MM.1S (cell line): Measurements from ENCODE around the gene RAB21.

Experiments used
- DNase-seq: peaks from one replicate; pipeline ENCODE4 v3.0.0-alpha.2; 2015
- H2AFZ ChIP-seq: fragments of 300-600 bp; sonication (generic); 2 replicates; pipeline ENCODE4 v1.6.0; 2016; ENCODE audit warnings: antibody characterized with exemption, low read length
- H3F3A ChIP-seq: fragments of 300-600 bp; sonication (generic); 2 replicates; pipeline ENCODE4 v1.6.1; 2016; ENCODE audit warnings: mild to moderate bottlenecking, antibody characterized with exemption, low read length, moderate library complexity, mixed read lengths; ENCODE audit not compliant: insufficient read depth
- H3K27ac ChIP-seq: fragments of 300-600 bp; sonication (generic); 2 replicates; pipeline ENCODE4 v1.5.1; 2016; ENCODE audit warnings: mild to moderate bottlenecking, low read length
- H3K27me3 ChIP-seq: fragments of 300-600 bp; sonication (generic); replicated peaks from 2 replicates; pipeline ENCODE4 v1.6.0; 2016; ENCODE audit warnings: low read length; ENCODE audit not compliant: insufficient read depth
- H3K36me3 ChIP-seq: fragments of 300-600 bp; sonication (generic); replicated peaks from 2 replicates; pipeline ENCODE4 v1.6.1; 2016; ENCODE audit warnings: mild to moderate bottlenecking, low read length, mixed read lengths; ENCODE audit not compliant: insufficient read depth
- H3K4me1 ChIP-seq: fragments of 300-600 bp; sonication (generic); 2 replicates; pipeline ENCODE4 v1.6.1; 2016; ENCODE audit warnings: low read length, mixed read lengths
- H3K4me2 ChIP-seq: fragments of 300-600 bp; sonication (generic); 2 replicates; pipeline ENCODE4 v1.6.0; 2016; ENCODE audit warnings: low read depth, low read length
- H3K4me3 ChIP-seq: fragments of 300-600 bp; sonication (generic); 2 replicates; pipeline ENCODE4 v1.5.1; 2016; ENCODE audit warnings: low read length, mixed read lengths
- H3K79me2 ChIP-seq: fragments of 300-600 bp; sonication (generic); 2 replicates; pipeline ENCODE4 v1.6.1; 2016; ENCODE audit warnings: mixed run types, low read length, mixed read lengths
- H3K9ac ChIP-seq: fragments of 300-600 bp; sonication (generic); 2 replicates; pipeline ENCODE4 v1.6.1; 2016; ENCODE audit warnings: low read length, mixed read lengths
- H3K9me2 ChIP-seq: fragments of 300-600 bp; sonication (generic); replicated peaks from 2 replicates; pipeline ENCODE4 v1.6.1; 2016; ENCODE audit warnings: mild to moderate bottlenecking, low read length, mixed read lengths; ENCODE audit not compliant: insufficient read depth
- H3K9me3 ChIP-seq: fragments of 300-600 bp; sonication (generic); replicated peaks from 2 replicates; pipeline ENCODE4 v1.6.1; 2016; ENCODE audit warnings: mild to moderate bottlenecking, low read length, mixed read lengths; ENCODE audit not compliant: insufficient read depth
- H4K20me1 ChIP-seq: fragments of 300-600 bp; sonication (generic); 2 replicates; pipeline ENCODE4 v1.6.1; 2016; ENCODE audit warnings: mild to moderate bottlenecking, low read length, moderate library complexity, mixed read lengths; ENCODE audit not compliant: insufficient read depth
- EZH2 ChIP-seq: fragments of 300-600 bp; sonication (generic); optimal IDR thresholded peaks from 2 replicates; pipeline ENCODE3; 2017; ENCODE audit warnings: low read depth, mild to moderate bottlenecking, antibody characterized with exemption, low read length, mixed read lengths
- EZH2phosphoT487 ChIP-seq: fragments of 300-600 bp; sonication (generic); IDR thresholded peaks from 2 replicates; pipeline ENCODE4 v1.6.1; 2018; ENCODE audit warnings: antibody characterized with exemption, low read length
- TF ChIP-seq, protein P1 (sequence below): fragments of 300-600 bp; sonication (generic); IDR thresholded peaks from 2 replicates; pipeline ENCODE4 v1.5.1; 2016; ENCODE audit warnings: antibody characterized with exemption, low read length, mixed read lengths

The RAB21 gene

DNA sequence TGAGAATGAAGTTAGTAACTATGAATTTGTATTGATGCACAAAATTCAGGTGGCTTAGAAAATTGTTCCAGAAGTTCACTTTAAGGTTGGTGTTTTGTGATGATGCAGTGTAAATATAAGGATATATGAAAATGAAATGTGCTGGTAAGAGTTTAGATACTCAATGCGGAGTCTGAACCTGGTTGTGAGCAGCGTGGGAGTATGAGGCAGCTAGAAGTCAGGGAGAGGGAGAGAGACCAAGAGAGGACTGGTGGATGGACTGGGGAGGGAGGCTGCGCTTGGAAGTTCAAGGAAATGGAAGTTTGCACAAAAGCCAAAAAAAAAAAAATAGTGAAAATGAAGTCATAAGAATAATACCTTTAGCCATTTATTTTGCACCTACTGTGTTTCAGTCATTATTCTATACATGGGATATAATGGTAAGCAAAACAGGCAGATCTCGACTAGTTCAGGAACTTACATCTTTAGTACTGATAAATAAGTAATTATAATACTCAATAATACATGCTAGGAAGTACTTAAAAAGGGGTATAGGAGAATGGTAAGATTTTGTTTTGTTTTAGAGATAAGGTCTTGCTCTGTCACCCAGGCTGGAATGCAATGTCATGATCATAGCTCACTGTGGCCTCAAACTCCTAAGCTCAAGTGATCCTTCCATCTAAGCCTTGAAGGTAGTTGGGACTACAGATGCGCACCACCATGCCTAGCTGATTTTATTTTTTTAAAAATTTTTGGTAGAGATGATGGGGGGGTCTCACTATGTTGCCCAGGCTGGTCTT, 10.0 kb upstream of the RAB21 start:
- no peaks in the 10 kb centered on the region for H3K27me3 ChIP-seq
- no peak for DNase-seq
- no peak overlapping the region for H3K27ac ChIP-seq
- H3K4me3 ChIP-seq = no peak overlapping the region
- H4K20me1 ChIP-seq = no peaks in the 10 kb centered on the region
- no peak overlapping the region for H2AFZ ChIP-seq
- H3K9me2 ChIP-seq = no peaks in the 10 kb centered on the region
- H3K36me3 ChIP-seq = no peaks in the 10 kb centered on the region
- H3K79me2 ChIP-seq = no peaks in the 10 kb centered on the region
- TF ChIP-seq EZH2phosphoT487 (no peak), EZH2 (no peak)
- TF ChIP-seq, protein P1, sequence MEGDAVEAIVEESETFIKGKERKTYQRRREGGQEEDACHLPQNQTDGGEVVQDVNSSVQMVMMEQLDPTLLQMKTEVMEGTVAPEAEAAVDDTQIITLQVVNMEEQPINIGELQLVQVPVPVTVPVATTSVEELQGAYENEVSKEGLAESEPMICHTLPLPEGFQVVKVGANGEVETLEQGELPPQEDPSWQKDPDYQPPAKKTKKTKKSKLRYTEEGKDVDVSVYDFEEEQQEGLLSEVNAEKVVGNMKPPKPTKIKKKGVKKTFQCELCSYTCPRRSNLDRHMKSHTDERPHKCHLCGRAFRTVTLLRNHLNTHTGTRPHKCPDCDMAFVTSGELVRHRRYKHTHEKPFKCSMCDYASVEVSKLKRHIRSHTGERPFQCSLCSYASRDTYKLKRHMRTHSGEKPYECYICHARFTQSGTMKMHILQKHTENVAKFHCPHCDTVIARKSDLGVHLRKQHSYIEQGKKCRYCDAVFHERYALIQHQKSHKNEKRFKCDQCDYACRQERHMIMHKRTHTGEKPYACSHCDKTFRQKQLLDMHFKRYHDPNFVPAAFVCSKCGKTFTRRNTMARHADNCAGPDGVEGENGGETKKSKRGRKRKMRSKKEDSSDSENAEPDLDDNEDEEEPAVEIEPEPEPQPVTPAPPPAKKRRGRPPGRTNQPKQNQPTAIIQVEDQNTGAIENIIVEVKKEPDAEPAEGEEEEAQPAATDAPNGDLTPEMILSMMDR = no peak
- no peaks in the 10 kb centered on the region for H3K9me3 ChIP-seq
- H3K4me1 ChIP-seq = peaks cover 4% of the 10 kb centered on the region
- H3F3A ChIP-seq = no peaks in the 10 kb centered on the region
- H3K4me2 ChIP-seq = no peak overlapping the region
- H3K9ac ChIP-seq = no peak overlapping the region

DNA sequence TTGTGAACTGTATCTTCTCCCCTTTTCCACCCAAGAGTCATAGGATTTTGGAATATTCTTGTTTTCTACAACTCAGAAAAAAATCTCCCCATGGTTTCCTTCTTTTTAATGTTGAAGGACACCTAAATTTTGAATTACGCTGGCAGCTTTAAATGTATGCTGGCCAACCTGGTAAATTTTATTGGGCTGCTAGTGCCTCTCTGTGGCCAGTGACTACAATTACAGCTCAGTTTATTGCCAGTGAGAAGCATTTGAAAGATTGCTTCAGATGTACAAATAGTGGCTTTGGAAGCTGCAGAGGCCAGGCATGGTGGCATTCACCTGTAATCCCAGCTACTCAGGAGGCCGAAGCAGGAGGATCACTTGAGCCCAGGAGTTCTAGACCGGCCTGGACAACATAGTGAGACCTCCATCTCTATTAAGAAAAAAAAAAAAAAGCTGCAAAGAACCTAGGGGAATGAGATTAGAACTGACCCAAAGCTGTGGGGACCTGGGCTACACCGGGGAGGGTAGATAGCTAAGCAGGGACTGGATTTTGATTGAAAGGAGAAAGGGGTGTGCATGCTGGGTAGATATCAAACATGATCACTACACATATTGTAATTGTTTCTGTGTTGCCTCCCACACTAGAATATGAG, 7.6 kb upstream of the RAB21 start:
- Histone ChIP-seq H3K9me2 (no peaks in the 10 kb centered on the region), H3K4me1 (peaks cover 4% of the 10 kb centered on the region), H3K27me3 (no peaks in the 10 kb centered on the region), H3K79me2 (no peaks in the 10 kb centered on the region), H3K4me3 (no peak overlapping the region), H4K20me1 (no peaks in the 10 kb centered on the region), H3K9ac (no peak overlapping the region), H2AFZ (peak overlapping the region; percentile 76), H3F3A (no peaks in the 10 kb centered on the region), H3K27ac (no peak overlapping the region), H3K36me3 (no peaks in the 10 kb centered on the region), H3K9me3 (no peaks in the 10 kb centered on the region), H3K4me2 (peak overlapping the region; percentile 55; the same call in 1 of the 2 replicates)
- TF ChIP-seq, protein P1 = peak; percentile 72
- TF ChIP-seq EZH2 = no peak
- peak; percentile 74 for DNase-seq

DNA sequence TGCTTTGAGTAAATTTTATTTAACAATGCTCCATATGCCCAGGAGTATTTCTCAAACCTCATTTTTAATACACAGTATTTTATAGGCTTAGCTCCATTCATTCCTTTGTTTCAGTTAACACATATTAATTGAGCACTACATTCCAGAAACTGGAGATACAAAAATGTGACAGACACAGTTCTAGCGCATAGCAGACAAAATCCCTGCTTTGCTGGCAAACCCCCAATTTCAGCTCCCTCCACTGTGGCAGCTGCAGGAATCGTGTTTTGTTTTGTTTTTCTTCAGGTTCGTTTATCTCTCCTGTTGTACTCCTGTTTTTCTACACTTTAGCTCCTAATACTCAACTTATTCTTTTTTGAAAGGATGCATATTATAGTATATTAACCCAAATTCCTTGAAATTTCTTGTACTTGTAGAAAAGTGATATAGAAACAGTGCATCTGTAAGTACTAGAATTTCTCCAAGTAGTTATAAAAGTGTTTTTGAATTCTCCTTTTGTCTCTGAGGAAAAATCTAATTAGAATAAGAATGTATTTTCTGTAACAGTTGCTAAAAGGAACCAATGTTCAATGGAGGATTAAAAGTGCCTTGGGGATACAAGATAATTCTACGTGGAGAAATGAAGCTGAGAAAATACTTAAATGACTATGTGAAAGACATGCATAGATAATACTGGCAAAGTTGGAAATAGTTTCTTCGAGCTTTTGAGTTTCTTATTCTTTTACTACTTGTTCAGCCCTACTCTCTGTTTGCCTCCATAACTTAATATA, 6.4 kb upstream of the RAB21 start:
- no peak for DNase-seq
- Histone ChIP-seq H3K79me2 (no peaks in the 10 kb centered on the region), H3K4me2 (no peak overlapping the region), H3K36me3 (no peaks in the 10 kb centered on the region), H3K9ac (no peak overlapping the region), H4K20me1 (no peaks in the 10 kb centered on the region), H3K4me1 (peaks cover 4% of the 10 kb centered on the region), H3K9me3 (no peaks in the 10 kb centered on the region), H3K27ac (no peak overlapping the region), H3K9me2 (no peaks in the 10 kb centered on the region), H3F3A (no peaks in the 10 kb centered on the region), H3K27me3 (no peaks in the 10 kb centered on the region), H2AFZ (no peak overlapping the region), H3K4me3 (no peak overlapping the region)
- TF ChIP-seq EZH2 (no peak), EZH2phosphoT487 (no peak)
- TF ChIP-seq, protein P1 = no peak
